Measurements from ENCODE around the gene SPTBN5.

SPTBN5 gene

GRCh38 chr15:41801185-41801584 is 92.7 kb downstream of the SPTBN5 start:
- no peak for DNase-seq

- DNase-seq = no peak
These were observed 94.4 kb downstream of the SPTBN5 start for GRCh38 chr15:41799488-41799805.

- no peak for DNase-seq
These were observed 95.0 kb downstream of the SPTBN5 start for GRCh38 chr15:41798607-41799487.

Data from T-helper 2 cell (primary cell).